NCI-H2196 (cell line): ENCODE measurements around the gene RACK1.
"Not testable (repeated sequence)": the region's sequence is repeated elsewhere in the genome, so short reads cannot be mapped to it uniquely, and the experiment has no call there.

ENCODE experiments used
- DNase-seq: peaks from one replicate; lab custom pipeline; 2025; ENCODE audit not compliant: unreplicated experiment; lab: John Stamatoyannopoulos, UW

RACK1 gene

DNA sequence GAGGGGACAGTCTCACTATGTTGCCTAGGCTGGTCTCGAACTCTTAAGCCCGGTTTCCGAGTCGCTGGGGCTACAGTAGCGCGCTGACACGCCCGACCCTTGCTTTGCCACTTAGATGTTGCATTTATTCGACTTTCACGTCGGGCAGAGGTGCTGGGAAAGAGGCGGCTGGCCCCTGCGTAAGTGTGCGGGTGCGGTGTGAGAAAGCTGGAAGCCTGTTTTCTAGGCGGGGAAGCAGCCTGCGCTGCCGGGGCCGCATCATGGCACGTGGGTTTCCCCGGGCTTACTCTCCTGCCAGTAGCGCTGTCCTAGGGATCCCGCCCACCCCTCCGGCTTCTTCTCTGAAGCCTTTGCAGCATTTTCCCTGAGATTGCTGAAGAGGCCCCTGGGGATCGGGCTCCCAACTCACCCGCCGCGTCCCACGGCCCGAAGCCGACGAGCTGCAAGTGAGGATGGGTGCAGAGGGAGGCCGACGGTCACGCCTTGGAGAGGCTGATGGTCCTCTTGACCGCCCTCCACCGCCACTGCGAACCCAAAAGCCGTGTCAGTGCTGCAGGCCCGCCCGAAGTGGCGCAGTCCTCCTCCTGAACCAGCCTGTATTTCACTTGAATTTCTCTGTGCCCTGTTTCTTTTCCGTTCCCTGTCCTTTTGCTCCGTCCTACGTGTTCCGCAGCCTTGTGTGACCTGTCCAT is 26.4 kb downstream of the RACK1 start:
- DNase-seq, result no peak

DNA sequence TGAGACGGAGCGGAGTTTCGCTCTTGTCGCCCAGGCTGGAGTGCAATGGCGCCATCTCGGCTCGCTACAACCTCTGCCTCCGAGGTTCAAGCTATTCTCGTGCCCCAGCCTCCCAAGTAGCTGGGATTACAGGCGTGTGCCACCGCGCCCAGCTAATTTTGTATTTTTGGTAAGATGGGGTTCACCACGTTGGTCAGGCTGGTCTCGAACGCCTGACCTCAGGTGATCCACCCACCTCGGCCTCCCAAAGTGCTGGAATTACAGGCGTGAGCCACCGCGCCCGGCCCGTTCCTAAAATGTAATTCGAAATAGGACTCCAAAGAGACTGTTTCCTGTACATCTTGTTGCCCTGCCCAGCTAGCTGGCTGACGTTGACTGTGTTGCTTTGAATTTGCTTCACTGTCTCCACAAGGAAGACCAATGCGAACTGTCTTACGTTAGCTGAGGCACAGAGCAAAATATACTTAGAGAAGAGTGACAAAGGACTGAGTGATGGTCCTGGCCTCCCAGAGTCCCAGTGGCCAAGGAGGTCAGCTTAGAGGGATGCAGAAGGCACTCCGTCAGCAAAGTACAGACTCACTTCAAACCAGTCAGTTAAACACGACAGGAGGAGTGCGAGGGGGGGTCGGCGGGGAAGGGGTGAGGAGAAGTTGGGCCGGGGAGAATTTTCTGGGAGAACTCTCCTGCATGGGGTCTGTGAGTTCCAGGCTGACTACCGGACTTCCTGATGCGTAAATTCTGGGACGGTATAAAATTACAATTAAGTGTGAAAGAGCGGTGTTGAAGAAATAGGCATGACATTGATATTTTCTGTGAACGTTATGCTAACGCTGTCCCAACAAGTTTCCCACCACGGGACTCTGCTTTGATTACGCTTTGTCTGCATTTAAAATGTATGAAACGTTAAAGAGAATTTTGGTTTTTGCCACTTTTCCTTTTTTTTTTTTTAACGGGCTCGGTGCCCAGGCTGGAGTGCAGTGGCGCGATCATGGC is 27.4 kb downstream of the RACK1 start:
- DNase-seq, result no peak

DNA sequence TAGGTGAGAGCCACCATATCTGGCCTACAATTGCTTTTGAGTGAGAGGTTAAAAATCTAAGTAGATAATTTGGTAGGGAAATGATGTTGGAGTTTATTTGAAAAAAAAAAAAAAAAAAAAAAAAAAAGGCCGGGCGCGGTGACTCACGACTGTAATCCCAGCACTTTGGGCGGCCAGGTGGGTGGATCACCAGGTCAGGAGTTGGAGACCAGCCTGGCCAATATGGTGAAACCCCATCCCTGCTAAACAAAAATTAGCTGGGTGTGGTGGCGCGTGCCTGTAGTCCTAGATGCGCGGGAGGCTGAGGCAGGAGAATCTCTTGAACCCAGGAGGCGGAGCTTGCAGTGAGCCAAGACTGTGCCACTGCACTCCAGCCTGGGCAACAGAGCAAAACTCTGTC is 29.5 kb downstream of the RACK1 start:
- not testable (repeated sequence) for DNase-seq

DNA sequence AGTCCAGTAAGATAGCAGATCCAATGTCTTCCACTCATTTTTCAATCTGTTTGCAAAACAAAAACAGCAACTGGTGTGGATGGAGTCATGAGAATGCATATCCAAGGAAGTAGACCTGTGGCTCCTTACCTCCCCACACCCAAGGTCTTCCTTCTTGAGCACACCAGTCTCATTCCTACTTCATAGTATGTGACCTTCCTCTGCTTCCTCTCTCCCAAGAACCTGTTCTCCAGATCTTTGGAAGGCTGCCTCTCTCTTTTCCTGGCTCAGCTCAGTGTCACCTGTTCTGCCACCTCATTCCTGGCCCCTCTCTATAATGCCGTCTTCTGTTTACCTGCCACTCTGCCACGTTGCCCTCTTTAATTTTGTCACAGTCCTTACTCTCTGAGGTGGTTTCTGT is 30.8 kb downstream of the RACK1 start:
- DNase-seq, result no peak

DNA sequence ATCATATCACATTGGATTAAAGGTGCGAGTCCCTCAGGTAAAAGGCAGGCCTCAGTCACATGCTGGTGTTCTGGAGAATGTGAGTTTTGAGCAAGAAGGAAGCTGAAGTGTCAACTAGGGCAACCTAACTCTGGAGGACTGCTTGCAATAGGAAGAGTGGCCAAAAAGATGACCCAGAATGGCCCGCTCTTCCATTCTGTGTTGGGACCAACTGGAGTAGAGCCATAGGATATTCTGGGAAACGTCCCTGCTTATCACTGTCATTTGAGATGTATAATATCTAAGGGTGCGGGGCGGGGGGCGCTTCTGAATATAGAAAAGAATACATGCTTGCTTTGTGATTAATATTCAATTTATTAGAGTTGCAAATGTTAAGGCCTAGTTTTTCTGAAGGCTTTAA is 31.6 kb downstream of the RACK1 start:
- no peak for DNase-seq

DNA sequence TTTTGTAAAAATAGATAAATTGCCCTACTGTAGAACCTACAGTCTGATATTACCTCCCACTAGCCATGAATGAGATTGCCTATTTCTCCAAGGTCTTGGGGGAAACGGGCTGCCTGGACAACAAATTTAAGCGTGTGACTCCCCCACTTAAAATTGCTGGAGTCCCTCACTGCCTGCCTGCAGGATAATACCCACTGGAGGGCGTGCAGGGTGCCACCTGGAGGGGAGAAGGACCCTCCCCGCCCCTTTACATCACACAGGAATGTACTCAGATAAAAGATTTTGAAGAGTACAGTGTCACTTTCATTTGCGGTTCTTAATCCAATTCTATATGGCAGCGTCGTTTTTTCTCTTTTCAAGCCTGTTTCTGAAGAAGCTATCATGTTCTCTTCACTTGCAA is 32.5 kb downstream of the RACK1 start:
- no peak for DNase-seq

DNA sequence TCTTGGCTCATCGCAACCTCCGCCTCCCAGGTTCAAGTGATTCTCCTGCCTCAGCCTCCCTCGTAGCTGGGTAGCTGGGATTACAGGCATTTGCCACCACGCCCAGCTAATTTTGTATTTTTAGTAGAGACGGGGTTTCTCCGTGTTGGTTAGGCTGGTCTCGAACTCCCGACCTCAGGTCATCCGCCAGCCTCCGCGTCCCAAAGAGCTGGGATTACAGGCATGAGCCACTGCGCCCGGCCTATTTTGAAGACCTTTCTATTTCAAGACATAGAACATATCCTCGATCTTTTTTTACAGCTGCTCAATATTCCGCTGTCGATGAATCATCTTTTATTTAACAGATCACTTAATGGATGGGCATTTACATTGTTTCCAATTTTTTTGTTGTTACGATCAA is 33.0 kb downstream of the RACK1 start:
- DNase-seq, result not testable (repeated sequence)

DNA sequence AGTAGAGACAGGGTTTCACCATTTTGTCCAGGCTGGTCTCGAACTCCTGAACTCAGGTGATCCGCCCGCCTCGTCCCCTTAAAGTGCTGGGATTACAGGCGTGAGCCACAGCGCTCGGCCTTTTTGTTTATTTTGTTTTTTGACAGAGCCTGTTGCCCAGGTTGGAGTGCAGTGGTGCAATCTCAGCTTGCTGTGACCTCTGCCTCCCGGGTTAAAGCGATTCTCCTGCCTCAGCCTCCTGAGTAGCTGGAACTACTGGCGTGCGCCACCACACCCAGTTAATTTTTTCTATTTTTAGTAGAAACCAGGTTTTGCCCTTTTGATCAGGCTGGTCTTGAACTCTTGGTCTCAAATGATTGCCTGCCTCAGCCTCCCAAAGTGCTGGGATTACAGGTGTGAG is 33.6 kb downstream of the RACK1 start:
- not testable (repeated sequence) for DNase-seq

DNA sequence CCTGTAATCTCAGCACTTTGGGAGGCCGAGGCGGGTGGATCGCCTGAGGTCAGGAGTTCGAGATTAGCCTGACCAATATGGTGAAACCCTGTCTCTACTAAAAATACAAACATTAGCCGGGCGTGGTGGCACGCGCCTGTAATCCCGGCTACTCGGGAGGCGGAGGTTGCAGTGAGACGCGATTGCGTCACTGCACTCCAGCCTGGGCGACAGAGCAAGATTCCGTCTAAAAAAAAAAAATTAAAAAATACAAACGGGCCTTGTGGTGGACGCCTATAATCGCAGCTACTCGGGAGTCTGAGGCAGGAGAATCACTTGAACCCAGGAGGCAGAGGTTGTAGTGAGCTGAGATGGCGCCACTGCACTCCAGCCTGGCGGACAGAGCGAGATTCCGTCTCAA is 34.7 kb downstream of the RACK1 start:
- DNase-seq, result not testable (repeated sequence)

DNA sequence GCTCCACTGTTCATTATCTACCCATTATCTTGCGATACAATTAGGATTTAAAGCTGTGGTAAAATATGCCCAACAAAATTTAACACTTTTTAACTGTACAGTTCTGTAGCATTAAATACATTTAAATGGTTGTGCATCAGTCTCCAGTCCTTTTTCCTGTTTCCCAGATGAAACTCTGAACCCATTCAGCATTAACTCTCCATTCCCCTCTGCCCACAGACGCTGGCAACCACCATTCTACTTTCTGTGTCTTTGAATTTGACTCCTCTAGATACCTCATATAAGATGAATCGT is 35.8 kb downstream of the RACK1 start:
- DNase-seq, result no peak

DNA sequence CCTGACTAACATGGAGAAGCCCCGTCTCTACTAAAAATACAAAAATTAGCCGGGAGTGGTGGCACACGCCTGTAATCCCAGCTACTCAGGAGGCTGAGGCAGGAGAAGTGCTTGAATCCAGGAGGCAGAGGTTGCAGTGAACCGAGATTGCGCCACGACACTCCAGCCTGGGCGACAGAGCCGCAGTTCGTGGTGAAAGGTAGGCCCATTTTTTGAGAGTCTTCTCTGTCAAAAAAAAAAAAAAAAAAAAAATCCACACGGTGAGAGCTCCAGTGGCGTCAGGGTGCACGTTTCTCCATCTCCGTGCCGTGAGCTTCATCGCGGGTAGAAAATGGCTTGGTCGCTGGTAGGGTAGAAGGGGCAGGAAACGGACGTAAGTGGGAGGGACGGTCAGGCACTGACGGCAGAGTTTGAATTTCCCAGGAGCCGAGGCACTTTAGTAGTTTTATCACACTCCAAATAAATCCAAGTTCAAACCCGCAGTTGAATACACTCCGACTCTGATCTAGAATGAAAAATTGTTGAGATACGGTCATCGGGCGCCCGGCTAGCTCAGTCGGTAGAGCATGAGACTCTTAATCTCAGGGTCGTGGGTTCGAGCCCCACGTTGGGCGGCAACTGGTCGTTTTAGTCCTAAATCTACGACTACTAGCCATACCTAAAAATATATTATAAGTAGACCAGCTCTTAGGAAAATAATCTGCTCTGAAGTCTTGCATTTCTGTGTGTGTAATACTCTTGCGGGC is 36.3 kb downstream of the RACK1 start:
- DNase-seq, result no peak

DNA sequence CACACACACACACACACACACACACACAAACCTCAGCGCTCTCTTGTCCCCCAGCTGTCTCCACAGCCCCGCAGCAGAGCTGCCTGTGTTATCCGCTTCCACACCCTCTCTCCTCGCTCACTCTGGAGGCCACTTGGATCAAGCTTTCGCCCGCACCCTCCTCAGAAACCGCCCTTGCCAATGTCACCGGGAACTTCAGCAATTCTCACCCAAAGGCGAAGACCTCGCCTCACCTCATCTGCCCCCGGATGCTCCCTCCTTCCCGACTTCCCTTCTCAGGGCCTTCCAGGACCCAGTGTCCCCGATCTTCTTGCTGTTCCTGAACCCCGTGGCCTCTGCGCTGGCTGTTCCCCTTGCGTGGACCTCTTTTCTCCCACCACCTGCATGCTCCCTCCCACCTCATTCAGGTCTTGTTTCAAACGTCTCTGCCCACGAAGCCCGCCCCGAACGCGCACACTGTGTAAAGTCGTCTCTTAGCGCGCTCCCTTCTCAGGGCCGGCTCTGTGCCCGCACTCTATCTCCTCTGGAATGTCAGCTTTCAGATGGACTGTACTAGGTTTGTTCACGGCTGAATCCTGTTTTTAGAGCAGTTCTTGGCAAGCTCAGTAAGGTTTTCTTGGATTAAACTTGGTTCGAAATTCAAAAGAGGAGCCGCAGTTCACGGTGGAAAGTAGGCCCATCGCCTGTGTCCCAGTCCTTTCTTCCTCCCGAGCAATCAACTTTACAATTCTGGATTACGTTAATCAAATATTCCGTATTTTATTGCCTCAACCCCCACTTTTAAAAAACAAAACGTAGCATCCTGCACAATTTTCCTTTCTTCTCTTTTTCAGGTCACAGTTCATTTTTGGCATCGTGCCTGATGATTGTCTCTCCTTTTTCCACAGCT is 37.7 kb downstream of the RACK1 start:
- DNase-seq, result no peak

DNA sequence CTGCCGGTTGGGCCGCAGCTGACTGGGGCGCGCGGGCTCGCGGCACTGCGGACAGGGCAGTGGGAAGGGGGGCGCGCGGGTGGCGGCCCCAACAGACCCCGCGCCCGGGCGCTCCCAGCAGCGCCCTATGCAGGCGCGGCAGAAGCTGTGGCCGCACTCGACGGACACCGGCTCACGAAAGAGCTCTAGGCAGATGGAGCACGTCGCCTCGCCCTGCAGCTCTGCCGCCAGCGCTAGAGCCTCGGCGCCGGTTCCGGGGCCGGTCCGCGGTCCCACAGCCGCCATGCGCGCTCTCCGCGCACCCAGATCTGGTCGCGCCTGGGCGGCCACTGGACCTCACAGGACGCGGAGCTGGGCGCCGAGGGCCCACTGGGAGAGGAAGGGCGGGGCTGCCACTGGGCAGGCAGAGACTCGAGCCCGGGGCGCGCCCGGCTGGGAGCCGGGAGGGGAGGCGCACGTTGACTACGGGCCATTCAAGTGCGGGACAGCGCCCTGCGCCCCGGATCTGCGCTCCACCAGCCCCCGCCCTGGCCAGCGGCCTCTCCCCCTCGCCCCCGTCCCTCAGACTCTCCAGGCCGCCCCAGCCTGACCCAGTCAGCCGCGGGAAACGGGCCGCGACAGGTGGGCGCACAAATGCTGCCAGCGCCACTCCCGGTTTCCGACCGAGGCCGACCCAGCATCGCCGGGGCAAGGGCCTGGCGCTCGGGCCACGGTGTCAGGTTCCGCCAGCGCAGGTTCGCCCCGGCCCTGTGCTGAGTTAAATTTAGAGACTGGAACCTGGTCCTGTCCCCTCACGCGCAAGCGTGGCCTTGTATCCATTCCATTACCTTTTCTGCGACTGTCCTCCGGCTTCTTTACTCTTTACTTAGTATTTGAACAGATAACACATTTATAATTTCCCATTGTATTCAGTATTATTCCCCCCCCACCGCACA is 38.6 kb downstream of the RACK1 start, which contains the start of gene TRIM7:
Gene TRIM7 (minus strand): TSS at position 371 of the 935 bp plus-strand sequence. CDS start 86 bp downstream, at position 285.
- no peak for DNase-seq

DNA sequence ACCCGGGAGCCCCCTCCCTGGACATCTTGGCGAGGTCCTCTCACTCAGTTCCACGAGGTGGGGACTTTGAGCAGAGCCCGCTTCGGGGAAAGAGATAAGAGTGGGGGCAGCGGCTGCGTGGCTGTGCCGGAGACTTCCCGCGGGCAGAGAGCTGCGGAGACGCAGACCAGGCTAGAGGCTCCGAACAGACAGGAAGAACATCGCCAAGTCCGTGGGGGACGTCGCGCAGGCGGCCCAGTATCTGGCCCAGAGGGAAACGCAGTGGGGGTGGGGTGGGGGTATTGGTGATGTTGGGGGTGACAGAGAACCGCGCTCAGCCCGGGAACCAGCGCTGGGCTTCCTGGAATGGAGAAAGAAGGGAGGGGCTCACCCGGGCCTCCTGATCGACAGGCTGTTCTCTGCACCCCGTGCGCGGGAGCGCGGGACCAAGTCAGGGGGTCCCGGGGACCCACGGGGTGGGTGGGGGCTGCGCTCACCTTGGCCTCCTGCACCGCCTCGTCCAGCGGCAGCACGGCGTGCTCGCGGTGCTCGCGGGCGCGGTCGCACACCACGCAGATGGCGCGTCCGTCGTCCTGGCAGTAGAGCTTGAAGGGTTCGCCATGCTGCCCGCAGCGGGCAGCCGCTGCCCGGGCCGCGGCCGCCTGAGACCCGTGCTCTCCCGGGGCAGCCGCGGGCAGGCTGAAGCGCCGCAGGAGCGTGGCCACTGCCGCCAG is 39.4 kb downstream of the RACK1 start:
- DNase-seq, result no peak

DNA sequence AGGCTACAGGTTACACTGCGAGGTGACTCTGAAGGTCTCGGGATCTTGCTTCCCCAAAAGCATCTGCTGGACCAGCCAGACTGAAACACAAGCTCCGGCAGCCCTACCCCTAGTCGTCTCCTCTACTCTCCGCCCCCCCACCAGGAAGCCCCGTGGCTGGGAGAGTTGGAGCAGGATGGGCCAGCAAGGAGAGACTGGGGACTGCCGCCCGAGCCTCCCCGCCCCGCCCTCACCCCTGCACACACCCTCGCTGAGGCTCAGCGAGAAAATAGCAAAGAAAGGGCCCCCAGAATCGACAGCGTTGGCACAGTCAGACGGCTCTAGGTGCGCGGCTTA is 40.0 kb downstream of the RACK1 start:
- no peak for DNase-seq

DNA sequence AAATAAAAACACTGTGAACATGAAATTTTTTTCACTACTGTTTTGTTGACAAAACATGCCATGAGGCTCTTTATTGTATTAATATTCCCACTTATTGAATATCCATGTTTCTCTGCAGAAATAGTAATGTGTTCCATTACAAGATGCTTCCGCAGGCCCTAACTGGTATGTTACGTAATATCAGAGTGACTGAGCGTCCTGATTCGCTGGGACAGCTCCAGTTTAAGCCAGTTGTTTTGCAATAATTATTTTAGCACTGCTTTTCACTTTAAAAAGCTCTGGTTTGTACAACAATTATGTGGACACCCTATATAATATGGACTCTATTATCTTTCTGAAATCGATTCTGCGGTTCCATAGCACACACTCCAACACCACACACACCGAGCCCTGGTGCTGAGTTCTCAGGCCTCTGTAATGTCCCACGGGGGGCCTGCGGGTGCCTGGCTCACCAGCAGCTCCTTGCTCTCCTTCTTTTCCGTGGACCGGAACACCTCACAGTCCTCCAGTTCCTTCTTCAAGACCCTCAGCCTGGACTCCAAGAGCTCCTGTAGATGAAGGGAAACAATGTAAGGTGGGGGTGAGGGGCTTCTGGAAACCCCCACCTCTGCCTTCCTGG is 40.5 kb downstream of the RACK1 start:
- no peak for DNase-seq

DNA sequence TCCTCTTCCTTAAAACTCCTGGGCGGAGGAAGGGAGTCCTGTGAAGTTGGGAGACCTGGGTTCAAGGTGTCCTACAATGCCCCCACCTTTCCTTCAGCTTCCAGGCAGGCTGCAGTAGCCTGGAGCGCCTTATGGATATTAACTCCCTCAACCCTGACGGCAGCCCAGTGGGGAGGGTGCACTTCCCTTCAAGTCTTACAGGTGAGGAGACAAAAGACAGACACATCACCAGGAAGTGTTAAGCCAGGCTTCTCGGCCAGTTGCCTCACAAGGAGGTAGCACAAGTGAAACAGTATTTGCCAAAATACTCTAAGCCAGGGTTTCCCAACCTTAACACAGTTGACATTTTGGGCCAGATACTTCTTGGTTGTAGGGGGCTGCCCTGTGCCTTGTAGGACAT is 42.9 kb downstream of the RACK1 start:
- no peak for DNase-seq

DNA sequence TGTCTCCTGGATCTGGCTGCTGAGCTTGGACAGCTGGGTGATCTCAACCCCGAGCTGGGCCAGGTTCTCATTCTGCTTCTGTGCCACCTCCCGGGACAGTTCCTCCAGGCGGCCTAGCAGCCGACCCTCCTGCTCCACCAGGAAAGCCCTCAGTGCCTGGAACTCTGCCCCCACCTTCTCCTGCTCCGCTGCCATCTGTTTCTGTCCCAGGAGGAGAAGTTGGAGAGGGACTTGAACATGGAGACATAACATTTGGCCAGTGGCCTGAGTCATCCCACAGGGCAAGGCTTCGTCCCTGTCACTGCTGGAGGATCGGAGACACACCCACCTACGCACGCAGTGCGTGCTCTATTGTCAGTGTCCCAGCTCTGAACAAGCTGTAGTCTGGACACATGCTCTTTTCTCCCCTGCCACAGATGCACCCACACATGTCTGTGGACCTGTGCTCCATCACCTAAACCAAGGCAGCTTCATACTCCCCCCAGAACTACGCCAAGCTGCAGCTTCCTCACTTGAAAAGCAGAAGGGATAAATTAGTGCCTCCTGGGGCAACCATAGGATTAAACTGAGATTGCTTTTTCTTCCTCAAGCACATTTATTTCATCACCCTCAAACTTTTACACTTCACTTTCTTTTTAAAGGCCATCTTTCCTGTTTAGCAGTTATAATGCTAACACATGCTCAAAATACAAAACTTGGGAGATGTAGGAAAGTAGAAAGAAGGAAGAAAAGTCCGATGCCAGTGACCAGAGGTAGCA is 43.6 kb downstream of the RACK1 start:
- DNase-seq, result no peak
